Activated T-helper 1 cell treated with anti-CD3 and anti-CD28 coated beads, Interleukin-12 subunit alpha, Interleukin-12 subunit beta, Interleukin-2, Interleukin-4 antibody, amounts not matched to agents 30 ng/mL and 10 ng/mL and 1 ng/mL, durations not matched to agents 14 hours and 24 hours and 36 hours (primary cell): ENCODE measurements around the gene COL23A1. TPM values are rescaled to one million over a fixed set of nuclear protein-coding genes. Genes with fewer than 3 reads are reported as not detected.

Experiments used
- DNase-seq: peaks from one replicate; pipeline ENCODE4 v3.0.0; 2021; ENCODE audit warnings: low spot score
- H3K27ac Mint-ChIP-seq: one replicate; pipeline ENCODE4 v1.8.0; 2021; ENCODE audit warnings: mild to moderate bottlenecking, mixed read lengths
- H3K27me3 Mint-ChIP-seq: one replicate; pipeline ENCODE4 v1.8.0; 2022; ENCODE audit warnings: mild to moderate bottlenecking, moderate library complexity, mixed read lengths; ENCODE audit not compliant: insufficient read depth
- H3K36me3 Mint-ChIP-seq: one replicate; pipeline ENCODE4 v1.8.0; 2021; ENCODE audit warnings: low read depth, mixed read lengths
- H3K4me1 Mint-ChIP-seq: one replicate; pipeline ENCODE4 v1.8.0; 2021; ENCODE audit warnings: low read depth, mixed read lengths
- H3K4me3 Mint-ChIP-seq: one replicate; pipeline ENCODE4 v1.8.0; 2021; ENCODE audit warnings: mild to moderate bottlenecking, moderate library complexity, mixed read lengths
- H3K9me3 Mint-ChIP-seq: one replicate; pipeline ENCODE4 v1.8.0; 2021; ENCODE audit warnings: mixed read lengths
- intact Hi-C: fragments of 100-400 bp; cut with micrococcal nuclease; formaldehyde crosslinking; loops from one replicate; pipeline ENCODE4 v1.15.1; 2024
- total RNA-seq: library from RNA; stranded (reverse); gene quantifications from 2 replicates; pipeline ENCODE4 v1.2.3, GENCODE V29; 2022

COL23A1 gene
- total RNA-seq, 1 donor from 2014 or later = not detected

GRCh38 chr5:178583279-178583678, 6.9 kb downstream of the COL23A1 start:
- H3K27me3 Mint-ChIP-seq = peaks cover 16% of the 10 kb centered on the region
- no peak overlapping the region for H3K4me3 Mint-ChIP-seq
- H3K4me1 Mint-ChIP-seq = no peaks in the 10 kb centered on the region
- no peak for DNase-seq
- no peaks in the 10 kb centered on the region for H3K36me3 Mint-ChIP-seq
- no peaks in the 10 kb centered on the region for H3K9me3 Mint-ChIP-seq
- H3K27ac Mint-ChIP-seq = no peak overlapping the region
- intact Hi-C loops = no loop called here

GRCh38 chr5:178582291-178582690, 7.9 kb downstream of the COL23A1 start:
- Mint-ChIP-seq H3K36me3 (no peaks in the 10 kb centered on the region), H3K4me1 (no peaks in the 10 kb centered on the region), H3K4me3 (no peak overlapping the region), H3K9me3 (no peaks in the 10 kb centered on the region), H3K27me3 (peaks cover 8% of the 10 kb centered on the region), H3K27ac (no peak overlapping the region)
- intact Hi-C loops = no loop called here
- DNase-seq = no peak

DNA sequence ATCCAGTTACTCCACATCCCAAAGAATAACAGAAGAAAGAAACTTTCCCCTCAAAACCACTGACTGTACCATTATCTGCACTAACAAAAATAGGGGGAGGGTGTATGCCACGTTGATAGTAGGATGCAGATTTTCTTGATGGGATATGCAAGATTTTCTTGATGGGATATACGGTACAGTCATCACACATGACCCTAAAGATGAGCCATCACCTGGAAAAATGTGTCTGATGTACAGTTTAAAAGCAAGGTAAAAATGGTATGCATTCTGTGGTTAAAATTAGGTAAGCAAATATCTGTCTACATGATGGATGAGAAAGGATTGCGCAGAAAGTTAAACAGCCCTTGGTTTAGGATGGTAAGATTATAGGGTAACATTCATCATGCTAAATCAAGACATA, 8.6 kb downstream of the COL23A1 start:
- Mint-ChIP-seq H3K4me3 (no peak overlapping the region), H3K9me3 (no peaks in the 10 kb centered on the region), H3K27ac (no peak overlapping the region), H3K27me3 (peaks cover 8% of the 10 kb centered on the region), H3K36me3 (no peaks in the 10 kb centered on the region), H3K4me1 (no peaks in the 10 kb centered on the region)
- intact Hi-C loops = no loop called here
- no peak for DNase-seq

GRCh38 chr5:178580271-178580955, 9.8 kb downstream of the COL23A1 start:
- no peak for DNase-seq
- Mint-ChIP-seq H3K9me3 (no peaks in the 10 kb centered on the region), H3K4me1 (no peaks in the 10 kb centered on the region), H3K4me3 (no peak overlapping the region), H3K36me3 (no peaks in the 10 kb centered on the region), H3K27me3 (peaks cover 18% of the 10 kb centered on the region), H3K27ac (no peak overlapping the region)
- intact Hi-C loops = no loop called here

- Mint-ChIP-seq H3K9me3 (no peaks in the 10 kb centered on the region), H3K27ac (no peak overlapping the region), H3K27me3 (peaks cover 25% of the 10 kb centered on the region), H3K36me3 (no peaks in the 10 kb centered on the region), H3K4me1 (no peaks in the 10 kb centered on the region), H3K4me3 (no peak overlapping the region)
- DNase-seq = no peak
- intact Hi-C loops = no loop called here
These were observed 12.2 kb downstream of the COL23A1 start for GRCh38 chr5:178577944-178578343.

- no peaks in the 10 kb centered on the region for H3K36me3 Mint-ChIP-seq
- no peak overlapping the region for H3K4me3 Mint-ChIP-seq
- intact Hi-C loops = no loop called here
- no peaks in the 10 kb centered on the region for H3K9me3 Mint-ChIP-seq
- no peaks in the 10 kb centered on the region for H3K4me1 Mint-ChIP-seq
- DNase-seq = no peak
- peaks cover 27% of the 10 kb centered on the region for H3K27me3 Mint-ChIP-seq
- no peak overlapping the region for H3K27ac Mint-ChIP-seq
These were observed 12.8 kb downstream of the COL23A1 start for GRCh38 chr5:178577376-178577839.

GRCh38 chr5:178576591-178577351, 13.4 kb downstream of the COL23A1 start:
- Mint-ChIP-seq H3K27ac (no peak overlapping the region), H3K36me3 (no peaks in the 10 kb centered on the region), H3K9me3 (no peaks in the 10 kb centered on the region), H3K4me3 (no peak overlapping the region), H3K4me1 (no peaks in the 10 kb centered on the region), H3K27me3 (peaks cover 27% of the 10 kb centered on the region)
- intact Hi-C loops = no loop called here
- no peak for DNase-seq

- peaks cover 30% of the 10 kb centered on the region for H3K27me3 Mint-ChIP-seq
- DNase-seq = no peak
- no peaks in the 10 kb centered on the region for H3K4me1 Mint-ChIP-seq
- no peaks in the 10 kb centered on the region for H3K36me3 Mint-ChIP-seq
- H3K4me3 Mint-ChIP-seq = no peak overlapping the region
- H3K9me3 Mint-ChIP-seq = no peaks in the 10 kb centered on the region
- intact Hi-C loops = no loop called here
- H3K27ac Mint-ChIP-seq = no peak overlapping the region
These were observed 17.0 kb downstream of the COL23A1 start for GRCh38 chr5:178573216-178573615.

GRCh38 chr5:178572617-178573016, 17.6 kb downstream of the COL23A1 start:
- H3K4me3 Mint-ChIP-seq = no peak overlapping the region
- no peaks in the 10 kb centered on the region for H3K36me3 Mint-ChIP-seq
- no peak for DNase-seq
- no peaks in the 10 kb centered on the region for H3K9me3 Mint-ChIP-seq
- no peaks in the 10 kb centered on the region for H3K4me1 Mint-ChIP-seq
- H3K27ac Mint-ChIP-seq = no peak overlapping the region
- peaks cover 28% of the 10 kb centered on the region for H3K27me3 Mint-ChIP-seq
- intact Hi-C loops = no loop called here

DNA sequence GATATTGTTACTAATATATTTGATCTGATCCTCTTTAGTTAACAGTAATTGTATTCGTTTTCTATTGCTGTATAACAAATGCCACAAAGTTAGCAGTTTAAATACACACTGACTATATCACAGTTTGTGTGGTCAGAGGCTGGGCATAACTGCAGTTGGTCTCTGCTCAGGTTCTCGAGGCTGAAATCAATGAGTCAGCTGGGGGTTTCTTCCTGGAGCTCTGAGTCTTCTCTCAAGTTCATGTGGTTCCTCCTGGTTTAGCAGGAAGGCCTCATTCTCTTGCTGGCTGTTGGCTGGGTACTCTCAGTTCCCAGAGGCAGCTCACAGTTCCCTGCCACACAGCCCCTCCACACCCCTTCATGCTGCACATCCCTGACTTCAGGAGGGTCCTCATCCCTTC, 20.7 kb downstream of the COL23A1 start:
- no peaks in the 10 kb centered on the region for H3K9me3 Mint-ChIP-seq
- peaks cover 20% of the 10 kb centered on the region for H3K27me3 Mint-ChIP-seq
- H3K4me3 Mint-ChIP-seq = no peak overlapping the region
- intact Hi-C loops = no loop called here
- no peak for DNase-seq
- H3K4me1 Mint-ChIP-seq = no peaks in the 10 kb centered on the region
- H3K27ac Mint-ChIP-seq = no peak overlapping the region
- H3K36me3 Mint-ChIP-seq = no peaks in the 10 kb centered on the region

GRCh38 chr5:178564811-178565550, 25.2 kb downstream of the COL23A1 start:
- no peak for DNase-seq
- no peaks in the 10 kb centered on the region for H3K36me3 Mint-ChIP-seq
- H3K4me3 Mint-ChIP-seq = no peak overlapping the region
- intact Hi-C loops = no loop called here
- H3K27me3 Mint-ChIP-seq = peaks cover 17% of the 10 kb centered on the region
- H3K4me1 Mint-ChIP-seq = no peaks in the 10 kb centered on the region
- no peak overlapping the region for H3K27ac Mint-ChIP-seq
- no peaks in the 10 kb centered on the region for H3K9me3 Mint-ChIP-seq

DNA sequence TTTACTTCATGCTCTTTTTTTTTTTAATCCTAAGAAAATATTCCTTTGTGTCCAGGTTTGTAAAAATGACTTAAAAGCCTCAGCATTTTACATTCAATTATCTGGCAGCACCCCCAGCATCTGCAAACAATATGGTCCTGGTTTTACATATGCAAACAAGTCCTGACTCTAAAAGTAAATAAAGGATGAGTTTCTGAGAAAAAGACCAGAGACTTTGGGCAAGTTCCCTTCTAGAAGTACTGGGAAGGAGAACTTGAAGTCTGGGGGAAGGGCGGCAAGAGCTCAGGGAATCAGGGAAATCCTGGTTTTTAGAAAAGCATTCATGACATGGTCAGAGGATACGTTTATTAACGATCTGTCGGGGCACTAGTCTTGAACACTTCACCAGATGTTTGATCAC, 25.8 kb downstream of the COL23A1 start:
- Mint-ChIP-seq H3K4me3 (no peak overlapping the region), H3K9me3 (no peaks in the 10 kb centered on the region), H3K4me1 (no peaks in the 10 kb centered on the region)

DNA sequence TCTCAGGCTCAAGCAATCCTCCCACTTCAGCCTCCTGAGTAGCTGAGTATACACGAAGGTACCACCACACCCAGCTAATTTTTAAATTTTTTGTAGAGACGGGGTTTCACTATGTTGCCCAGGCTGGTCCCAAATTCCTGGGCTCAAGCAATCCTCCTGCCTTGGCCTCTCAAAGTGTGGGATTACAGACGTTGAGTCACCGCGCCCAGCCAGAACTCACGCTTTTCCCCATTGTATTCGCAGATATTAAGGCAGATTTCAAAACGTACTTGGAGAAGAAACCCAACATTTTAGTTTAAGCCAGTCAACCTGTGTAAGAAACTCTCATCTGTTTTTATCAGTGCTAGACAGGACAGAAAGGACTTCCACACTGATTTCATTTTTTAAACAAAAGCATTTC, 26.6 kb downstream of the COL23A1 start:
- Mint-ChIP-seq H3K27ac (no peak overlapping the region), H3K4me3 (no peak overlapping the region), H3K36me3 (no peaks in the 10 kb centered on the region), H3K9me3 (no peaks in the 10 kb centered on the region), H3K27me3 (peaks cover 13% of the 10 kb centered on the region), H3K4me1 (no peaks in the 10 kb centered on the region)
- intact Hi-C loops = no loop called here
- no peak for DNase-seq

More for the DNA sequence above, 25.8 kb downstream of the COL23A1 start:
- intact Hi-C loops = no loop called here
- no peak for DNase-seq
- Mint-ChIP-seq H3K27ac (no peak overlapping the region), H3K27me3 (peaks cover 17% of the 10 kb centered on the region), H3K36me3 (no peaks in the 10 kb centered on the region)
